ENCODE data around the gene FREY1.

The FREY1 gene

DNA sequence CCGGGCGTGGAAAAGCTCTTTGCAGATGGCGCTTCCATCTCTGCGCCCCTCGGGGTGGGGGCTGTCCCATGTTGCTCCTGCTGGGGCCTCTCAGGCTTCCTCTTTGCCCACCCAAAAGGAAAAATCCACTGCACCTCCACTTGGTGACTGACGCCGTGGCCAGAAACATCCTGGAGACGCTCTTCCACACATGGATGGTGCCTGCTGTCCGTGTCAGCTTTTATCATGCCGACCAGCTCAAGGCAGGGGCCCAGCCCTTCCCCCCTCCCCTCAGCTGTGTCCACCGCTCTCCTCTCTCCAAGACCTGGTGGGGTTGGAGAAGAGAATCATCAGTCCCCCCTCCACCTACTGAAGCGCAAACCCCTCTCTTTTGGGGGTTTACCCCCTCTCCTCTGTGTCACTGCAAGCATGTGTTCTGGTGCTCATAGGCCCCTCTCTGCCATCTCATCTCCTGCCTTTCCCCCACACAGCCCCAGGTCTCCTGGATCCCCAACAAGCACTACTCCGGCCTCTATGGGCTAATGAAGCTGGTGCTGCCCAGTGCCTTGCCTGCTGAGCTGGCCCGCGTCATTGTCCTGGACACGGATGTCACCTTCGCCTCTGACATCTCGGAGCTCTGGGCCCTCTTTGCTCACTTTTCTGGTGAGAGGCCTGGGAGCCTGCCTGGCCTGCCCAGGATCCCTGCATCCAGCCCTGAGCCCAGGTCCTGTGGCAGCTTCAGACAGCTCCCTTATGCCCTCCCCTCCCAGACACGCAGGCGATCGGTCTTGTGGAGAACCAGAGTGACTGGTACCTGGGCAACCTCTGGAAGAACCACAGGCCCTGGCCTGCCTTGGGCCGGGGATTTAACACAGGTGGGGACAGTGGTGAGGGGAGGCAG lies 17.2 kb upstream of the FREY1 start:
- H3K4me3 ChIP-seq (ENCODE audit: low read depth, low read length): no peak overlapping the region
- TF ChIP-seq, protein P1, sequence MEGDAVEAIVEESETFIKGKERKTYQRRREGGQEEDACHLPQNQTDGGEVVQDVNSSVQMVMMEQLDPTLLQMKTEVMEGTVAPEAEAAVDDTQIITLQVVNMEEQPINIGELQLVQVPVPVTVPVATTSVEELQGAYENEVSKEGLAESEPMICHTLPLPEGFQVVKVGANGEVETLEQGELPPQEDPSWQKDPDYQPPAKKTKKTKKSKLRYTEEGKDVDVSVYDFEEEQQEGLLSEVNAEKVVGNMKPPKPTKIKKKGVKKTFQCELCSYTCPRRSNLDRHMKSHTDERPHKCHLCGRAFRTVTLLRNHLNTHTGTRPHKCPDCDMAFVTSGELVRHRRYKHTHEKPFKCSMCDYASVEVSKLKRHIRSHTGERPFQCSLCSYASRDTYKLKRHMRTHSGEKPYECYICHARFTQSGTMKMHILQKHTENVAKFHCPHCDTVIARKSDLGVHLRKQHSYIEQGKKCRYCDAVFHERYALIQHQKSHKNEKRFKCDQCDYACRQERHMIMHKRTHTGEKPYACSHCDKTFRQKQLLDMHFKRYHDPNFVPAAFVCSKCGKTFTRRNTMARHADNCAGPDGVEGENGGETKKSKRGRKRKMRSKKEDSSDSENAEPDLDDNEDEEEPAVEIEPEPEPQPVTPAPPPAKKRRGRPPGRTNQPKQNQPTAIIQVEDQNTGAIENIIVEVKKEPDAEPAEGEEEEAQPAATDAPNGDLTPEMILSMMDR (IDR thresholded peaks at IDR 0.05; ENCODE audit: low read depth, low read length): no peak

DNA sequence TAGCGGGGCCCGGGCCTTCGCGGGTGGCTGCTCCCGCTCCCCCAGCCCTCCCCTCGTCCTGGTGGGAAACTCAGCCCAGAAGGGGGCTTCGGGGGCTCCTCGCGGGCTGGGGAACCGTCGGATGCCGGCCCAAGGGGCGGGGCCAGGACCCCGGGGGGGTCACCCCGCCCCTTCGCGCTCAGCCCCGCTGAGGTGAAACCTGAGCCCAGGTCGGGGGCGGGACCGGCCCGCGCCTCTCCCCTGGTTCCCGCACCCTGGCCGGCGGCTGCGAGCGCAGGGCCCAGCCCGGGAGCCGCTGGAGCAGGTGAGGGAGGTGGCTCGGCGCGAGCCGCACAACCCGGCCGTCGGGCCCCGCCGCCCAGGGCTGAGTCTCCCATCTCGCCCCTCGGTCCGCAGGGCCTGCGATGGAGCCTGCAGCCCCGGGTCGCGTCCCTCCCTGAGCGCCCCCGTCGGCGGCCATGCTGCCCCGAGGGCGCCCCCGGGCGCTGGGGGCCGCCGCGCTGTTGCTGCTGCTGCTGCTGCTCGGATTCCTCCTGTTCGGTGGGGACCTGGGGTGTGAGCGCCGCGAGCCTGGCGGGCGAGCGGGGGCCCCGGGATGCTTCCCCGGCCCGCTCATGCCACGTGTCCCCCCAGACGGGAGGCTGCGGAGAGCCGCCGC lies 15.5 kb upstream of the FREY1 start, which contains the start of gene LARGE2:
LARGE2 (plus strand) TSS at position 232 of the 658 bp plus-strand sequence; CDS start at position 459, 227 bp downstream.
- TF ChIP-seq, protein P1 (IDR thresholded peaks at IDR 0.05; ENCODE audit: low read depth, low read length): no peak
- H3K4me3 ChIP-seq (ENCODE audit: low read depth, low read length): no peak within 1 kb of the TSS

DNA sequence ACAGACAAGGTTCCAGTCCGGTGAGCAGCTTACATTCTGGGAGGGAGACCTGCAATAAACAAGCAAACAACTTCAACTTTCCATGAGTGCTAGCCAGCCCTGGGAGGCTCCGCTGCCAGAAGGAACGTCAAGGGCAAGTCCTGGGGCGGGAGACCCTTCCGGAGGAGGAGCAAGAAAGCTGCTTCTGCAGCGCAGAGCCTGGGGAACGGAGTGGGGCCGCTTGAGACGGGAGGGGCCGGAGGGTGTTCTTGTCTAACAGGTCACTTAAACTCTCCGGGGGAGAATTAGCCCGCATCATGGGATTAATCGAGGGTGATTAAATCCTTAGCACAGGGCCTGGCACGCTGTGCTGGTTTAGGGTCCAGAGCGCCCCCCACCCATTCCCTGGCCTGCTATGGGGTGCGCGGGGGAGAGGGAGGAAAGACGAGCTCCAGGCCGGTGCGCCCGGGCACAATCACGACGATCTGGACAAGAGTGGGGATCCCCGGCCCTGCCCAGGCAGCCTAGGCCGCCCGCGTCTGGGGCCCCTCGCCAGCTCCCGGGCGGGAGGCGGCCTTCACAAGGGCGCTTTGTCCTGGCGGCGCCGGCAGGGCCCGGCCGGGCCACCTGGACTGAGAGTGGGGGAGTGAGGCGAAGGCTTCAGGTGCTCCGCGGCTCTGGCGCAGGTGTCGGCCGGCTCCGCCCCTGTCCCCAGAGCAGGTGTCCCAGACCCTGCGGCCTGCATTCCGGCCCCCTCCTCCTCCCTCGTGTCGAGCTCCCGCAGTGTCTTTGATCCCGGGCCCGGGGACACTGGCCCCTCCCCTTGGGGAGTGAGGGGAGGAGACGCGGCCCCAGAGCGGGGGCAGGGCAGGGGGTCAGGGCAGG lies 14.7 kb upstream of the FREY1 start:
- TF ChIP-seq, protein P1 (IDR thresholded peaks at IDR 0.05; ENCODE audit: low read depth, low read length): no peak
- H3K4me3 ChIP-seq (ENCODE audit: low read depth, low read length): no peak overlapping the region

DNA sequence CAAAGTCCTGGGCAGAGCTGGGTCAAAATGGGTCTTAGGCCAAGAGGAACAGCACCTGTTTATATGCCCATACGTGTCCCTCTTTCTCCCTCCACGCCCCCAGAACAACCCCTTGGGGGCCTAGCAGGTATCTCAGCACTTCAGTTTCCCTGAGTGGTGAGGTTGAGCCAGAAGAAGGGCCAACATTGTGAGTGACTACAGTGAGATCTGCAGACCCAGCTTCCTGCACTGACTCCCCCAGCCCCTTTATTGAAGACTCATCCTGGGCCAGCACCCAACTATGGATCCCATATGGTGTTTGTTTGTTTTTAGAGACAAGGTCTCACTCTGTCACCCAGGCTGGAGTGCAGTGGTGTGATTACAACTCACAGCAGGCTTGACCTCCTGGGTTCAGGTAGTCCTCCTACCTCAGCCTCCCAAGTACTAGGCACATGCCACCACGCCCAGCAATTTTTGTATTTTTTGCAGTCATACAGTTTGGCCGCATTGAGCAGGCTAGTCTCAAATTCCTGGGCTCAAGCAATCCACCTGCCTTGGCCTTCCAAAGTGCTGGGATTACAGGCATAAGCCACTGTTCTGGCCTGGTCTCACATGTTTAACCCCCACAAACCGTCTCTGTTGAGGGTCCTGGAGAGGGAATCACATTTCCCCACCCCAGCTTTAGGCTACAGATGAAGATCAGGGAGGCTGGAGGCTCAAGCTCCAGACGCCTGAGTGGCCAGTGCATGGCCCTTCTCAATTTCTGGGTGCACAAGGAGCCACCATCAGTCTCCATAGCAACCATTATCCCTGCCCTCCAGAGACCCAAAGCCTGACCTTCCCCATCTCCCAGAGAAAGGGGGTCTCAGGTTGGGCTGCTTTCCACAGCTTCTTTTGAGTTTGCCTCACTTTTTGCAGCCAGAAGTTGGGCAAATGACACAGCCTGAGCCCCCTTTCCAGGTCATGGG lies 13.7 kb upstream of the FREY1 start:
- H3K4me3 ChIP-seq (ENCODE audit: low read depth, low read length): no peak overlapping the region
- TF ChIP-seq, protein P1 (IDR thresholded peaks at IDR 0.05; ENCODE audit: low read depth, low read length): no peak

DNA sequence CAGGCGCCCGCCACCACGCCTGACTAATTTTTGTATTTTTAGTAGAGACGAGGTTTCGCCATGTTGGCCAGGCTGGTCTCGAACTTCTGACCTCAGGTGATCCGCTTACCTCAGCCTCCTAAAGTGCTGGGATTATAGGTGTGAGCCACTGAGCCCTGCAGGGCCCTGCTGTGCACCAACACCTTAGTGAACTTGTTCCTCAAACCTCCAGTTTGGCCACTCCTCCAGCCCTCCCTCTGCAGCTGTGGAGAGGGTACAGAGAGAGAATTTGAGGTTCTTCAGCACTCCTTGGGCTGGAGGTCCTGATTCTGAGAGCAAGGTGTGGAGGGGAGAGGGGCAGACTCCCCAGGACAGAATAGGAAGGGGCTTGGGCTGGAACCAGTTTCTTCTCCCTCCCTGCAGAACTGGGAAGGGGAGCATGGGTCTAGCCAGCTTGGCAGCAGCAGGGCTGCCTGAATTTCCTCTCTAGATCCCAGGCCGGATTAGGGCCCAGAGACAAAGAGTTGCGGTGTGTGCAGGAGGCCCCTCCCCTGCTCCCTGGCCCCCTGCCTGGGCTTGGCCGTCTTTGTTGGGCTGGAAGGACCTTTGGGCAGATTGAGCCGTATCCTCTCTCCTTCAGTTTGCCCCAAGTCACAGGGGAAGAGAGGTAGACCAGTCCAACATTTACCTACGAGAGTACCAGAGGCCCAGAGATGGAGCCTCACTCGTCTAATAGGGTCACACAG lies 12.9 kb upstream of the FREY1 start:
- no peak overlapping the region for H3K4me3 ChIP-seq (ENCODE audit: low read depth, low read length)

More for the DNA sequence above, 12.9 kb upstream of the FREY1 start:
- TF ChIP-seq, protein P1 (IDR thresholded peaks at IDR 0.05; ENCODE audit: low read depth, low read length): no peak
